GM12878 (cell line): Measurements from ENCODE around the gene ESPNL. TPM values are rescaled to one million over a fixed set of nuclear protein-coding genes. Genes with fewer than 3 reads are reported as not detected.

Experiments used
- ATAC-seq: fragments of 200-7000 bp; cut with Tn5 transposase; 3 replicates; pipeline ENCODE4 v1.9.1; 2020; ENCODE audit warnings: mild to moderate bottlenecking, moderate library complexity
- BruUV-seq: library from RNA; stranded (reverse); fragments of 400-500 nt; replicated peaks from 2 replicates; lab custom pipeline; 2021; lab: Mats Ljungman, UMichigan
- CTCF ChIA-PET: fragments of 300-600 bp; sonication (Branson Sonifier 250); formaldehyde crosslinking; extraction: SDS; loops from one replicate; lab custom pipeline; 2021; ENCODE audit warnings: inconsistent platforms; lab: Yijun Ruan, JAX
- POLR2A ChIA-PET: fragments of 350-600 bp; formaldehyde crosslinking; extraction: SDS; loops from one replicate; lab custom pipeline; 2021; ENCODE audit warnings: inconsistent platforms; lab: Charles Lee
- RAD21 ChIA-PET: fragments of 300-600 bp; sonication (Branson Sonifier 250); formaldehyde crosslinking; loops from one replicate; lab custom pipeline; 2023; ENCODE audit warnings: antibody characterized with exemption; ENCODE audit not compliant: unreplicated experiment; lab: Charles Lee
- SMC1A ChIA-PET: fragments of 300-600 bp; sonication (Branson Sonifier 250); formaldehyde crosslinking; loops from one replicate; lab custom pipeline; 2023; ENCODE audit not compliant: unreplicated experiment, uncharacterized antibody; lab: Charles Lee
- DNase-seq: peaks from one replicate; pipeline ENCODE4 v3.0.0-alpha.2; 2011; ENCODE audit warnings: low read depth, low spot score
- FAIRE-seq: peaks from 3 replicates; lab custom pipeline; 2011; peaks lifted over from hg19 to GRCh38; lab: Jason Lieb, UNC
- H2AFZ ChIP-seq: 2 replicates; pipeline ENCODE4 v1.6.0; 2011; ENCODE audit warnings: low read depth, low read length, control low read depth; ENCODE audit not compliant: control insufficient read depth
- H3K27ac ChIP-seq: 2 replicates; pipeline ENCODE4 v1.5.1; 2011; ENCODE audit warnings: control low read depth; ENCODE audit not compliant: control insufficient read depth, insufficient read depth
- H3K27me3 ChIP-seq, 2 experiments: replicated peaks in 1 of 2; 2 replicates each; pipeline versions ENCODE4 v1.6.0 to v1.6.1; 2011; ENCODE audit warnings: low read length in 1 of 2; ENCODE audit not compliant: control insufficient read depth in 2 of 2, insufficient read depth in 2 of 2
- H3K36me3 ChIP-seq, 2 experiments: 2 replicates each; pipeline ENCODE4 v1.5.1; 2011; ENCODE audit warnings: low read length in 1 of 2; ENCODE audit not compliant: control insufficient read depth in 2 of 2, insufficient read depth in 2 of 2
- H3K4me1 ChIP-seq: 2 replicates; pipeline ENCODE4 v1.6.1; 2011; ENCODE audit warnings: mild to moderate bottlenecking, low read length, moderate library complexity, mixed read lengths; ENCODE audit not compliant: control insufficient read depth, insufficient read depth
- H3K4me2 ChIP-seq: 2 replicates; pipeline ENCODE4 v1.6.0; 2011; ENCODE audit warnings: control low read depth; ENCODE audit not compliant: control insufficient read depth, insufficient read depth
- H3K4me3 ChIP-seq: fragments of 200-600 bp; sonication (generic); 2 replicates; pipeline ENCODE4 v1.5.1; 2016
- H3K79me2 ChIP-seq: 2 replicates; pipeline ENCODE4 v1.6.0; 2011; ENCODE audit warnings: low read length; ENCODE audit not compliant: control insufficient read depth, insufficient read depth
- H3K9ac ChIP-seq: 2 replicates; pipeline ENCODE4 v1.8.0; 2011; ENCODE audit warnings: low read length, control low read depth, mixed read lengths; ENCODE audit not compliant: control insufficient read depth, insufficient read depth
- H3K9me3 ChIP-seq: replicated peaks from 3 replicates; pipeline ENCODE4 v1.5.1; 2011; ENCODE audit warnings: mild to moderate bottlenecking, low read length; ENCODE audit not compliant: control insufficient read depth, insufficient read depth
- H4K20me1 ChIP-seq: 2 replicates; pipeline ENCODE4 v1.6.0; 2011; ENCODE audit not compliant: control insufficient read depth, insufficient read depth
- ASH2L ChIP-seq: fragments of 300-600, 200-600 bp; sonication (generic); IDR thresholded peaks from 2 replicates; pipeline ENCODE4 v1.6.1; 2017; ENCODE audit warnings: low read depth, mild to moderate bottlenecking, borderline replicate concordance
- BRCA1 ChIP-seq: IDR thresholded peaks from 2 replicates; pipeline ENCODE4 v1.6.1; 2011; ENCODE audit warnings: low read depth, low read length, improper control_type of control experiment
- CBX5 ChIP-seq: sonication (generic); IDR thresholded peaks from 2 replicates; pipeline ENCODE4 v1.6.1; 2016; ENCODE audit warnings: low read depth, moderate library complexity, mild to moderate bottlenecking, inconsistent platforms
- KAT2A ChIP-seq: conservative IDR thresholded peaks from 2 replicates; pipeline ENCODE4 v1.6.1; 2011; ENCODE audit warnings: low read depth, low read length; ENCODE audit not compliant: control insufficient read depth
- MTA3 ChIP-seq: IDR thresholded peaks from 2 replicates; pipeline ENCODE4 v1.6.1; 2012; ENCODE audit warnings: low read length, inconsistent platforms, borderline replicate concordance
- MYC ChIP-seq: IDR thresholded peaks from 2 replicates; pipeline ENCODE4 v1.6.1; 2011; ENCODE audit warnings: mild to moderate bottlenecking, low read length, moderate library complexity, inconsistent platforms; ENCODE audit not compliant: insufficient read depth, insufficient replicate concordance, insufficient read length, severe bottlenecking
- NFXL1 ChIP-seq: fragments of 450-650 bp; IDR thresholded peaks from 2 replicates; pipeline ENCODE4 v1.6.1; 2017; ENCODE audit warnings: antibody characterized with exemption, mild to moderate bottlenecking, borderline replicate concordance
- RAD21 ChIP-seq: IDR thresholded peaks from 2 replicates; pipeline ENCODE4 v1.6.1; 2011; ENCODE audit warnings: mild to moderate bottlenecking, low read depth, low read length, moderate library complexity; ENCODE audit not compliant: insufficient read depth
- RAD51 ChIP-seq: fragments of 450-650 bp; IDR thresholded peaks from 2 replicates; pipeline ENCODE4 v1.6.1; 2016; ENCODE audit warnings: moderate library complexity, mild to moderate bottlenecking, inconsistent platforms
- RUNX3 ChIP-seq: IDR thresholded peaks from 2 replicates; pipeline ENCODE4 v1.6.1; 2012; ENCODE audit warnings: low read length, inconsistent platforms
- SRF ChIP-seq, 2 experiments: IDR thresholded peaks; 2 replicates each; pipeline ENCODE4 v1.6.1; 2011; ENCODE audit warnings: low read depth in 2 of 2, low read length in 2 of 2, mild to moderate bottlenecking in 1 of 2, moderate library complexity in 1 of 2
- TBL1XR1 ChIP-seq: IDR thresholded peaks from 2 replicates; pipeline ENCODE4 v1.6.1; 2012; ENCODE audit warnings: low read depth, low read length, improper control_type of control experiment
- USF2 ChIP-seq: IDR thresholded peaks from 2 replicates; pipeline ENCODE4 v1.6.1; 2011; ENCODE audit warnings: low read depth, low read length, improper control_type of control experiment, borderline replicate concordance
- ZBTB4 ChIP-seq: fragments of 450-650 bp; formaldehyde crosslinking; IDR thresholded peaks from 2 replicates; pipeline ENCODE4 v1.4.0; 2022; ENCODE audit warnings: mild to moderate bottlenecking, moderate library complexity
- whole genome bisulfite sequencing: methylation state at CpG from one replicate; pipeline ENCODE4 v1.1.6; 2016; ENCODE audit warnings: low lambda C conversion rate; ENCODE audit not compliant: insufficient replicate concordance, insufficient coverage; ENCODE audit errors: missing lambda C conversion rate; 5-methylcytosine and 5-hydroxymethylcytosine counted together
- in situ Hi-C: fragments of 300-500 bp; cut with MboI; formaldehyde crosslinking; loops from 9 replicates; pipeline ENCODE4 v1.14.3; 2018; ENCODE audit warnings: mixed read lengths
- intact Hi-C: fragments of 100-400 bp; cut with micrococcal nuclease; formaldehyde crosslinking; loops from one replicate; pipeline ENCODE4 v1.14.2; 2022; ENCODE audit not compliant: unreplicated experiment
- polyA plus RNA-seq, 11 experiments: library from polyadenylated mRNA; depleted of rRNA in 4 of 11; unstranded in 6 of 11; stranded (reverse) in 5 of 11; fragments of >200 nt; fragmentation: Nextera tagmentation in 4 of 11; fragmentation: Illumina TruSeq in 1 of 11; extraction: Ambion mirVana in 4 of 11; extraction: Trizol in 1 of 11; gene quantifications; 1 replicate in 1 of 11; 2 replicates in 10 of 11; pipeline versions ENCODE4 v1.2.1 to v1.2.3, GENCODE V29; 2011 to 2016; ENCODE audit warnings: inconsistent platforms in 2 of 11, missing spikeins in 2 of 11, low read depth in 1 of 11
- total RNA-seq, 4 experiments: library from RNA; depleted of rRNA in 3 of 4; stranded (reverse); fragments of >200 nt in 3 of 4; fragmentation: Illumina TruSeq in 1 of 4; extraction: Trizol in 1 of 4; gene quantifications; 2 replicates each; pipeline versions ENCODE4 v1.2.1 to v1.2.3, GENCODE V29; 2013 to 2021

Gene ESPNL
- total and polyA plus RNA-seq, 10 of the 15 experiments (the other 5 are each of a cell fraction or from before 2014, with no cell fraction given): 0.05 to 0.94 (median 0.36) TPM; not detected in 3

GRCh38 chr2:238130111-238130695, 30.1 kb downstream of the ESPNL start:
- no peaks in the 10 kb centered on the region for H3K4me1 ChIP-seq
- 63% methylated on average over 25 of the region's 28 CpGs for WGBS
- POLR2A ChIA-PET: no interaction called here
- no peaks in the 10 kb centered on the region for H3K36me3 ChIP-seq
- BruUV-seq: no TSS peak
- ATAC-seq: no peak
- intact Hi-C loops (no loop called here), in situ Hi-C loops (no loop called here)
- RAD21 ChIA-PET: no interaction called here
- DNase-seq: no peak
- H3K79me2 ChIP-seq: no peaks in the 10 kb centered on the region
- CTCF ChIA-PET: no interaction called here
- SMC1A ChIA-PET: no interaction called here
- H3K27ac ChIP-seq: no peak overlapping the region
- FAIRE-seq: no peak
- H4K20me1 ChIP-seq: no peaks in the 10 kb centered on the region
- no peak overlapping the region for H3K4me2 ChIP-seq
- H3K9me3 ChIP-seq: peaks cover 4% of the 10 kb centered on the region; the same call in 2 of the 3 replicates
- no peak overlapping the region for H3K4me3 ChIP-seq
- H3K9ac ChIP-seq: no peak overlapping the region
- H2AFZ ChIP-seq: no peak overlapping the region
- TF ChIP-seq ASH2L (no peak), KAT2A (no peak), CBX5 (no peak), SRF (IDR thresholded peaks at IDR 0.05; ENCODE audit: low read depth in 2 of 2, low read length in 2 of 2) (no peak), MTA3 (no peak), ZBTB4 (CRISPR knock-in tag) (no peak), USF2 (no peak), RAD21 (no peak), RUNX3 (no peak), TBL1XR1 (no peak), NFXL1 (no peak), MYC (no peak), RAD51 (no peak), BRCA1 (no peak)
- no peaks in the 10 kb centered on the region for H3K27me3 ChIP-seq
